Stimulated activated naive CD8-positive, alpha-beta T cell treated with anti-CD3 and anti-CD28 coated beads, Interleukin-15, Interleukin-2, amounts not matched to agents 100 ng/mL and 50 ng/mL, for 24 hours (primary cell): ENCODE results near the gene ARL4A.
"Not testable (repeated sequence)": the region's sequence is repeated elsewhere in the genome, so short reads cannot be mapped to it uniquely, and the experiment has no call there.

ENCODE experiments used
- H3K27ac Mint-ChIP-seq: one replicate; pipeline ENCODE4 v1.8.0; 2021; ENCODE audit warnings: mild to moderate bottlenecking, mixed read lengths
- H3K27me3 Mint-ChIP-seq: one replicate; pipeline ENCODE4 v1.8.0; 2021; ENCODE audit warnings: mixed read lengths
- H3K36me3 Mint-ChIP-seq: one replicate; pipeline ENCODE4 v1.8.0; 2021; ENCODE audit warnings: low read depth, mixed read lengths
- H3K4me1 Mint-ChIP-seq: one replicate; pipeline ENCODE4 v1.8.0; 2021; ENCODE audit warnings: low read depth, mixed read lengths
- H3K4me3 Mint-ChIP-seq: one replicate; pipeline ENCODE4 v1.8.0; 2021; ENCODE audit warnings: mild to moderate bottlenecking, mixed read lengths
- H3K9me3 Mint-ChIP-seq: one replicate; pipeline ENCODE4 v1.8.0; 2021; ENCODE audit warnings: mixed read lengths

Gene ARL4A

GRCh38 chr7:12686891-12687717 lies at the start of gene ARL4A:
TSS of gene ARL4A (plus strand) at chr7:12687633. CDS start at chr7:12688255, 622 bp downstream.
- Mint-ChIP-seq H3K27ac (peak within 1 kb of the TSS; percentile 86), H3K4me3 (peak within 1 kb of the TSS; percentile 93), H3K4me1 (peaks cover 36% of the 10 kb centered on the region), H3K9me3 (no peaks in the 10 kb centered on the region), H3K27me3 (no peaks in the 10 kb centered on the region), H3K36me3 (peaks cover 7% of the 10 kb centered on the region)

GRCh38 chr7:12637819-12638592 lies 49.4 kb upstream of the ARL4A start:
- H3K4me3 Mint-ChIP-seq: peak overlapping the region; percentile 64
- H3K27ac Mint-ChIP-seq: no peak overlapping the region
- H3K4me1 Mint-ChIP-seq: peaks cover 21% of the 10 kb centered on the region
- H3K36me3 Mint-ChIP-seq: no peaks in the 10 kb centered on the region
- no peaks in the 10 kb centered on the region for H3K9me3 Mint-ChIP-seq
- H3K27me3 Mint-ChIP-seq: no peaks in the 10 kb centered on the region

GRCh38 chr7:12638851-12639456 lies 48.5 kb upstream of the ARL4A start:
- Mint-ChIP-seq H3K4me3 (no peak overlapping the region), H3K27ac (no peak overlapping the region), H3K4me1 (peaks cover 21% of the 10 kb centered on the region), H3K9me3 (no peaks in the 10 kb centered on the region), H3K36me3 (no peaks in the 10 kb centered on the region), H3K27me3 (no peaks in the 10 kb centered on the region)

- no peaks in the 10 kb centered on the region for H3K27me3 Mint-ChIP-seq
- no peak overlapping the region for H3K4me3 Mint-ChIP-seq
- H3K9me3 Mint-ChIP-seq: no peaks in the 10 kb centered on the region
- peaks cover 20% of the 10 kb centered on the region for H3K4me1 Mint-ChIP-seq
- H3K36me3 Mint-ChIP-seq: no peaks in the 10 kb centered on the region
- H3K27ac Mint-ChIP-seq: no peak overlapping the region
Observed at GRCh38 chr7:12640299-12641096, 46.9 kb upstream of the ARL4A start.

GRCh38 chr7:12641196-12641595 lies 46.2 kb upstream of the ARL4A start:
- Mint-ChIP-seq H3K27me3 (no peaks in the 10 kb centered on the region), H3K36me3 (no peaks in the 10 kb centered on the region), H3K4me1 (peaks cover 13% of the 10 kb centered on the region), H3K4me3 (no peak overlapping the region), H3K9me3 (no peaks in the 10 kb centered on the region), H3K27ac (no peak overlapping the region)

GRCh38 chr7:12642508-12642907 lies 44.9 kb upstream of the ARL4A start:
- H3K27me3 Mint-ChIP-seq: no peaks in the 10 kb centered on the region
- H3K9me3 Mint-ChIP-seq: no peaks in the 10 kb centered on the region
- no peak overlapping the region for H3K4me3 Mint-ChIP-seq
- peaks cover 10% of the 10 kb centered on the region for H3K4me1 Mint-ChIP-seq
- H3K27ac Mint-ChIP-seq: no peak overlapping the region
- no peaks in the 10 kb centered on the region for H3K36me3 Mint-ChIP-seq

- H3K9me3 Mint-ChIP-seq: no peaks in the 10 kb centered on the region
- H3K36me3 Mint-ChIP-seq: no peaks in the 10 kb centered on the region
- no peak overlapping the region for H3K4me3 Mint-ChIP-seq
- no peaks in the 10 kb centered on the region for H3K27me3 Mint-ChIP-seq
- H3K4me1 Mint-ChIP-seq: peaks cover 7% of the 10 kb centered on the region
- no peak overlapping the region for H3K27ac Mint-ChIP-seq
Observed at GRCh38 chr7:12643001-12643643, 44.3 kb upstream of the ARL4A start.

GRCh38 chr7:12643644-12644043 lies 43.8 kb upstream of the ARL4A start:
- H3K9me3 Mint-ChIP-seq: no peaks in the 10 kb centered on the region
- H3K4me3 Mint-ChIP-seq: no peak overlapping the region
- H3K27ac Mint-ChIP-seq: no peak overlapping the region
- no peaks in the 10 kb centered on the region for H3K36me3 Mint-ChIP-seq
- peaks cover 4% of the 10 kb centered on the region for H3K4me1 Mint-ChIP-seq
- no peaks in the 10 kb centered on the region for H3K27me3 Mint-ChIP-seq

- H3K9me3 Mint-ChIP-seq, H3K27me3 Mint-ChIP-seq, H3K4me1 Mint-ChIP-seq, H3K4me3 Mint-ChIP-seq, H3K36me3 Mint-ChIP-seq, H3K27ac Mint-ChIP-seq: not testable (repeated sequence)
Observed at GRCh38 chr7:12645212-12645611, 42.2 kb upstream of the ARL4A start.

- no peaks in the 10 kb centered on the region for H3K27me3 Mint-ChIP-seq
- H3K36me3 Mint-ChIP-seq: no peaks in the 10 kb centered on the region
- no peak overlapping the region for H3K4me3 Mint-ChIP-seq
- H3K4me1 Mint-ChIP-seq: no peaks in the 10 kb centered on the region
- H3K9me3 Mint-ChIP-seq: no peaks in the 10 kb centered on the region
- no peak overlapping the region for H3K27ac Mint-ChIP-seq
Observed at GRCh38 chr7:12646139-12646538, 41.3 kb upstream of the ARL4A start.

- H3K9me3 Mint-ChIP-seq: no peaks in the 10 kb centered on the region
- no peaks in the 10 kb centered on the region for H3K36me3 Mint-ChIP-seq
- no peaks in the 10 kb centered on the region for H3K27me3 Mint-ChIP-seq
- no peaks in the 10 kb centered on the region for H3K4me1 Mint-ChIP-seq
- H3K4me3 Mint-ChIP-seq: no peak overlapping the region
- no peak overlapping the region for H3K27ac Mint-ChIP-seq
Observed at GRCh38 chr7:12647364-12648219, 39.8 kb upstream of the ARL4A start.

- Mint-ChIP-seq H3K27ac (no peak overlapping the region), H3K9me3 (no peaks in the 10 kb centered on the region), H3K4me1 (no peaks in the 10 kb centered on the region), H3K4me3 (no peak overlapping the region), H3K36me3 (no peaks in the 10 kb centered on the region), H3K27me3 (no peaks in the 10 kb centered on the region)
Observed at GRCh38 chr7:12648704-12649261, 38.6 kb upstream of the ARL4A start.

- H3K27ac Mint-ChIP-seq: no peak overlapping the region
- no peak overlapping the region for H3K4me3 Mint-ChIP-seq
- H3K27me3 Mint-ChIP-seq: no peaks in the 10 kb centered on the region
- H3K9me3 Mint-ChIP-seq: no peaks in the 10 kb centered on the region
- no peaks in the 10 kb centered on the region for H3K36me3 Mint-ChIP-seq
- no peaks in the 10 kb centered on the region for H3K4me1 Mint-ChIP-seq
Observed at GRCh38 chr7:12649348-12649747, 38.1 kb upstream of the ARL4A start.
